Activated T-helper 9 cell treated with anti-CD3 and anti-CD28 coated beads, Interleukin-2, amount 50 U/mL, for 16 hours (primary cell): ENCODE data around the gene SSNA1.

ENCODE experiments used
- DNase-seq: peaks from one replicate; pipeline ENCODE4 v3.0.0-alpha.2; 2020; ENCODE audit warnings: low read depth

Gene SSNA1

DNA sequence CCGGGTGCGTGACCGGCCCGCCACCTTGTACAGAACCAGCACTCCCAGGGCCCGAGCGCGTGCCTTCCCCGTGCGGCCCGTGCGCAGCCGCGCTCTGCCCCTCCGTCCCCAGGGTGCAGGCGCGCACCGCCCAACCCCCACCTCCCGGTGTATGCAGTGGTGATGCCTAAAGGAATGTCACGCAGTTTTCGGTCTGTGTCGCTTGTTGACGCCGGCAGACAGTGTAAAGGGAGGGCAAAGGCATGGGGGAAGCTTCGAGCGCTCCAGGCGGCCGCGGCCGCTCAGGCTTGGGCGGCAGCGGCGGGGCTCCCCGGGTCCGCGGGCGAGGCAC is 19.9 kb upstream of the SSNA1 start:
- DNase-seq = no peak

DNA sequence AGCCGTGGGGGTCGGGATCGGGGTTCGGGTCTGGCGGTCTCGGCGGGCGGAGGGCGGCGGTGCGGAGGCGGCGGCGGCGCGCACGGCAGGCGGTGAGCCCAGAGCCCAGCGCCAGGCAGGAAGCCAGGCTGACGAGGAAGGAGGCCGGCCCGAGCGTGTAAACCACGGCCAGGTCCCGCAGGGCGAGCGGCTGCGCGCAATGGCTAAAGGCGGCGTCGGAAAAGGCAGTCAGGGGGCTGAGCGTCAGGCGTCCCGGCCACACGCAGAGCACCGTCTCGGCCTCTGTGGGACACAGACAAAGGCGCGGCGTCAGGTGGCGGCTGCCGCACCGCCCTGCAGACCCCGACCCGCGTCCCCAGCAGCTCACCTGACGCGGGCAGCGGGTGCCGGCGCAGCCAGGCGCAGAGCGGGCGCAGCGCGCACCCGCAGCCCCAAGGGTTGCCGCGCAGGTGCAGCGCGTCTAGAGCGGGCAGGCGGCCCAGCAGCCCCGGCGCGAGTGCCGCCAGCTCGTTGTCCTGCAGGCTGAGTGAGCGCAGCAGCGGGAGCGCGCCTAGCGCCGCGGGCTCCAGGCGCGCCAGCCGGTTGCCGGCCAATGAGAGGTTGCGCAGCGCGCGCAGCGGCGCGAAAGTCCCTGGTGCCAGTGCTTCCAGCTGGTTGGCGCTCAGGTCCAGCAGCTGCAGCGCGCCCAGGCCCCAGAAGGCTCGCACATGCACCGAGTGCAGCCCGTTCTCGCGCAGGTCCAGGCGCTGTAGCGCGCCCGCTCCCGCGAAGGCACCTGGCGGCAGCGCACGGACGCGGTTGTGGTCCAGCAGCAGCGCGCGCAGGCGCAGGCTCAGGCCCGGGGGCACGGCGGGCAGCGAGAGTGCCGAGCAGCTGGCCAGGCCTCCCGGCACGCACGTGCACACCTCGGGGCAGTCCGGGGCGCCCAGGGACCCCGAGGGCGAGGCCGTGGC is 19.3 kb upstream of the SSNA1 start:
- DNase-seq = no peak

DNA sequence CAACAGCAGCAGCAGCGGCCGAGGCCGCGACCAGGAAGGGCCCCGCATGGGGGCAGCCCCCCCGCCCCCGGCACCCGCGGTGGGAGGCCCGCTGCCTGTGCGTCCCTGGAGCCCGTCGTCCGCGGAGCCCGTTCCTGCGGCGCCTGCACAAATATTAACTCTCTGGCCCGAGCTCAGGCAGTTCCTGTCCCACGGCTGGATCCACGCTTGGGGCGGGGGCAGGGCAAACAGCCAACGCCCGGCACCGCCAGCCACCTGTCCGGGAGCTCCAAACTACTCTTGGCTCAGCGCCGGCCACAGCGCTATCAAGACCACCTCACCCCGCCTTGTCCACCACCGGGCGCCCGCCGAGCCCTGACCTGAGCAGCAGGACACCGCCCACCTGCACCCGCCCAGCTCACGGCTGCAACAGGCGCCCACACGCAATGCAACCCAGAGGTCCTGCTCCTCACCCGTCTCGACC is 18.5 kb upstream of the SSNA1 start, which contains the start of gene LRRC26:
TSS of gene LRRC26 (minus strand) at position 156 of the 463 bp plus-strand sequence. CDS start at position 48, 108 bp downstream.
- no peak for DNase-seq

DNA sequence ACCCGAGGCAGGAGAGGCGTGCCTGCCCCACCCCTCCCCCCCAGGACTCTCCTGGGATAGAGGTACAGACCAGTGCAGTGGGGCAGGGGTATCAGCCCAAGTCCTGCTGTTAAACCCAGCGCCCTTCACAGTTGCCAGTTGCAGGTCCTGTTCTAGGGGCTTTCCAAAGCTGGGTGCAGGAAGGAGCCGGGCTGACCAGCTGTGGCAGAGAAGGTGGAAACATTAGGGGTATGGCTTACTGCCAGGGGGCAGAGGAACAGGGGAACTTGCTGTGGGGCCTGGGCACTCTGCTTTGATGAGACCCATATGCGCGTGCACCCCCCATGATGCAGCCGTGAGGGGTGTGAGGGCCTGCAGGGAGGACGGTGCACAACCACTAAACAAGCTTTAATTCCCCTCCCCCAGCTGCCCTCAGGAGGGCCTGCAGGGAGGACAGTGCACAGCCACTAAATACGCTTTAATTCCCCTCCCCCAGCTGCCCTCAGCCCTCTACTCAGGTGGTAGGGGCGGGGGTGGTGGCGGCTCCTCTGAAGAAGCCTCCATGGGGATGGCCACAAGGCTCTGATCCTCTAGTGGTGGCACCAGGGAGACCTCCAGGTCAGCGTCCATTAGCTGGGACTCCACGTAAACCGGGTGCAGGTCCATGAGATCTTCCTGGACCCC is 17.9 kb upstream of the SSNA1 start:
- DNase-seq = no peak

DNA sequence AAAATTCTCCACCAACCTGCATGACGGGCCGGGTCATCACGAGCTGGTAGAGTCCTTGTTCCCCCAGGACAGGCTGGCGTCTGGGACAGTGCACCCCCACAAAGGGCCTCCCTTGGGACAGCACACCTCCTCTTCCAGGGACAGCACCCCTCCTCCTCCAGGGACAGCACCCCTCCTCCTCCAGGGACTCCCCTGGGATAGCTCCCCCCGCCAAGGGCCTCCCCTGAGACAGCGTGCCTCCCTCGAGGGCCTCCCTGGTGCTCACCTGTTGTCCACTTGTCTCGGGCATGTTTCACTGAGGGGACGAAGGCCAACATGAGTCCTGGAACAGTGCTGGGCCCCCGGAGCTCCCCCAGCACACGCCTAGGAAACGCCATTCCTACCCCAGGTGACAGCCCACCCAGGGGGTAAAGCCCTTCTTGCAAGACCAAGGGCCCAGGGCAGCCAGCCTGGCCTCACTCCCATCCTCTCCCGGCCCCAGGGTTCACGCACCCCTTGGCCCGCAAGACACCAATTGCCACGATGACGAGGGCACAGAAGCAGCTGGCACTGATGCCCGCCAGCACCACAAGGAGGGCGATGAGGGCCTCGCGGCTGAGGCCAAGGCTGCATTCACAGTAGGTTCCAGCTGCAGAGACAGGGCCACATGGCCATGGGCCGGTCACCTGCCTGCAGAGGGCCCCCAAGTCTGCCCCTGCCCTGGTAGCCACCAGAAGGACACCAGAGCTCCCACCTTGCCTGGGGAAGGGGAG is 17.2 kb upstream of the SSNA1 start:
- no peak for DNase-seq

DNA sequence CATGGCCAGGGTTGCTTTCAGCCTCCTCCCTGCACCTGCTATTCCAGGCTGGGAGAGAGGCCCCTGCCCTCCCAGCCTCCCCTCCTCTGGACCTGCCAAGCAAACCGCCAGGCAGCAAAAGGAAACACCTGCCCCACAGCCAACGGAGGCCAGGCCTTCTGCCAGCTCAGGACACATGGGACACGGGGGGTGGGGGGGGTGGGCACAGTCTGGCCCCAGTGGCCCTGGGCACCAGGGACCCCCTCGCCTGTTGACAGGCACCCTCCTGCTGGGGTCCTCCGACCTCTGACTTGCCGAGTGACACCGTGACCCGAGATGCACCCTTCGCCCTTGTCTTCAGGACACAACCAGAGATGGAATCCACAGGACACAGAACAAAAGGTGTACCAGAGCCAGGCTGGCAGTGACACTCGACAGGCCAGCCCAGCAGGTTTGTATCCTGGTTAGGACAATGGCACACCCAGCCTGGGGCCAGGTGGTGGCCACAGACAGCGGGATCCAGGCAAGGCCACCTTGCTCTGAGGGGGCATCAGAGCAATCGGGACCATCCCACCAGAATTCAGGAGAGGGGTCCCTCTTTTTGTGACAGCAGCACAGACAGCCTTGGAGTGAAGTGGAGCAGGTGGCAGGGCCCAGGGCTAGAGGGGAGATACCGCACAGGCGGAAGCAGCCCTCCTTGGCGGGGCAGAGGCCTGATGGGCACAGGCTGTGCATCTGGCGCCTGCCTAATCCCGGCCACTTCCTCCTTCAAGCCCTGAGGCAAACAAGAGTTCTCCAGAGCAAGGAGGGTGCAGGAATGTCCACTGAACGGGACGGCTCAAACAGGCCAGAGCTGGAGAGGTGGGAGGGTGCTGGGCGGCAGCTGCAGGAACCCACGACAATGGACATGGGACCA is 15.3 kb upstream of the SSNA1 start:
- no peak for DNase-seq

DNA sequence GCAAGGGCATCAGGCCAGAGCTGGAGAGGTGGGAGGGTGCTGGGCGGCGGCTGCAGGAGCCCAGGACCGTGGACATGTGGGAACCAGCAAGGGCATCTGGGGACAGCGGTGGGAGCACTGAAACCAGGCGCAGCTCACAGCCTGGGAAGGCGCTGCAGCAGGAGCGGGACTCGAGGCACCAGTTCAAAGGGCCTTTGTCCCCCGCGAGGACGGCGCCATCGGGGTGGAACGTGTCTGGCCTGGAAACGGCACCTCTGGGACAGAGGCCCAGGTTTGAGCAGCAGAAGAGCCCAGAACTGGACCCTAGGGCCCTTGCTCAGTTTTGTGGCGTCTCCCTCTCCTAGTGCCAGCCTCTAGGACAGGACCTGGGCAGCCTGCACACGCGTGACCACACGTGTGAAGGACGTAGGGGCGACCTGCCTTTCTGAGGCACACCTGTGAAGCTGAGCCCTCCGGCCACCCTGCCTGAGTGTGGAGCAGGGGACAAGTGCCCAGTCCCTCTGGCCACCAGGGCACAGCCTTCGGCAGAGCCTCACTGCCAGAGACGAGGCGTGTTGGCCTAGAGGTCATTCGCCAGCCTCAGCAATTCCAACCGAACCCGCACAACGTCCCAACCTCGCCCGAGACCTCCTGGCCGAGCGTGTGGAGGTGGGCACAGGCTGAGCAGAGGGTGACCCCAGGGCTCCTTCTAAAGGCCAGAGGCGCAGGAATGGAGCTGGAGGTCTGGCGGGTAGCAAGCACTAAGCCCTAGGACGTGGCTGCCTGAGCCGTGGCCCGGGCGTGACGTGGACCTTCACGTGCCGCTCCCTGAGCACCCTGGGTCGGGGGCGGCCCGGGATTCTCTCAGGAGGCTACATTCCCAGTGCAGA is 14.4 kb upstream of the SSNA1 start:
- DNase-seq = no peak

DNA sequence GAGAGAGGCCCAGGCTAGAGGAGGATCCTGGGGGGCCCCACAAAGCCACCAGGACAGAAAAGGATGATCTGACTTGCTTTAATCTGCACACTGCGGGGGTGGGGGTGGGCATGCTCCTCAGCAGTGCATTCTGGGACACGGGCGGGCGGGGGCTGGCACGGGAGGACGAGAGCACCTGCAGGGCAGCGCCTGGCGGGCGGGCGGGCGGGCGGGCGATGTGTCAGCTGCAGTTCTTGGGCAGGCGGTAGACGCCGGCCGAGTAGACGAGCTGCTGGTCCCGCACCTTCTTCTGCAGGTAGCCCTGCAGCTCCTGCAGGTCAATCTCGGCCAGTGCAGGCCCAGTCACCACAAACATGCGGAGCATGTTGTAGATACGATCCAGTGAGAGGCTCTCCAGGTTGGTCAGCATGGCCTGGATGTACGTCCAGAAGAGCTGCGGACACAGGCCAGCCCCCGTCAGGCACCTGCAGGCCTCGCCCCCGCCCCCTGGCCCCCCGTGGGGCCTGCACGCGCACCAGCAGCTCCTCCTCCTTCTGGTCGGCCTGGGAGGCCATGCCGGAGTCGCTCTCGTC is 13.7 kb upstream of the SSNA1 start:
- DNase-seq = no peak

DNA sequence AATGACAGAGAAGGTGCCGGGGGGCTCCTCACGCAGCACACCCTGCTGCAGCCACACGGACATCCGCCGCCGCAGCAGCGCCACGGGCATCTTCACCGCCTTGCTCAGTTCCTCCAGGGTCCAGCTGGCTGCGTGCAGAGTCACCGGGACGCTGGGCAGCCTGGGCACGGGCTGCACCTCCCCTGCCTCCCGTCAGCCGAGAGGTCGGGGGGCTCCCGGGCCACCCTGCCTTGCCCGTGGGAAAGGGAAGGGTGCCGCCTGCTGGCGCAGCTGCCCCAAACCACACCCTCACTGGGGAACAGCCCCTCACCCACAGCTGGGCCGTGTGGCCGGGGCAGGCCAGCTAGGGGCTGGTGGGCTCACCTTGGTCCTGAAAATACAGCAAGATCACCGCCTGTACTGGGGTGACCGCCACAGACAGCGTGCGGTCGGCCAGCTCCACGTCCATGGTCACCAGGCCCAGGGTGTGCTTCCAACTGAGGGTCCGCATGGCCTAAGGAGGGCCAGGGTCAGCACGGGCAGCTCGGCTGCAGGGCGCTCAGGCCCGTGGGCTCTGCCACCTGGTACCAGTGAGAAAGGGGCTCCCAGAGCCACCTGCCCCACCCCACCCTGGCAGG is 13.0 kb upstream of the SSNA1 start:
- no peak for DNase-seq

DNA sequence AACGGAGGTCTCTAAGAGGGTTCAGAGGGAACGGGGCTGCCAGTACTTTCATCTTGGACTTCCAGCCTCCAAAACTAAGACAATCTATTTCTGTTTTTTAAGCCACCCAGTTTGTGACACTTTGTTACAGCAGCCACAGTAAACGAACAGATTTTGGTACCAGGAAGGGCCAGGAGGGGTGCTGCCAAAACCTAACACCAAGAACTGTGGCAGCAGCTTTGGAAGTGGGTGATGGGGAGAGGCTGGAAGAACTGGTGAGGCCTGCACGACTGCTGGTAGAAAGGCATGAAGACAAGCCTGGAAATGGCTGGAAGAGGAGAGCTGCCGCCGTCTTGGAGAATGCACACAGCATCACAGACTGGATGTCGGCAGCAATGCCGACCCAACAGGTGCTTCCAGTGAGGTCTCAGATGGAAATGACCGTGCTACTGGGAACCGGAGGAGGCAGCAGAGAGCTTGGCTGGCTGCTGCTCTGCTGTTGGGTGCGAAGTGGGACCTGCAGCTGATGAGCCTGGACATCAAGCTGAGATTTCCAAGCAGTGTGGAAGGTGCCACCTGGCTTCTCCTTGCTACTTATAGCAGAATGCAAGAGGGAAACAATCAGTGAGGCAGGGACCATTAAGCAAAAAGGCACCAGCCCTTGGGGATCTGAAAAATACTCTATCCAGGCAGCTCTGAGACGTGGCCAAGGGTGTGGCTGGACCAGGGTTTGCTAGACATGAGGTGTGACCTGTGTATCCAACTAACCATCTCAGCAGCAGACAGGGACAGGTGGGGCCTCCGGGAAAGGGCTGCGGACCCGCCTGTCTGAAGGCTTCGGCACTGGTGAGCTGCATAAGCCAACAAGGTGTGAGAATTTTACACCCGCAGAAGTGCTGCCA is 11.9 kb upstream of the SSNA1 start:
- no peak for DNase-seq

DNA sequence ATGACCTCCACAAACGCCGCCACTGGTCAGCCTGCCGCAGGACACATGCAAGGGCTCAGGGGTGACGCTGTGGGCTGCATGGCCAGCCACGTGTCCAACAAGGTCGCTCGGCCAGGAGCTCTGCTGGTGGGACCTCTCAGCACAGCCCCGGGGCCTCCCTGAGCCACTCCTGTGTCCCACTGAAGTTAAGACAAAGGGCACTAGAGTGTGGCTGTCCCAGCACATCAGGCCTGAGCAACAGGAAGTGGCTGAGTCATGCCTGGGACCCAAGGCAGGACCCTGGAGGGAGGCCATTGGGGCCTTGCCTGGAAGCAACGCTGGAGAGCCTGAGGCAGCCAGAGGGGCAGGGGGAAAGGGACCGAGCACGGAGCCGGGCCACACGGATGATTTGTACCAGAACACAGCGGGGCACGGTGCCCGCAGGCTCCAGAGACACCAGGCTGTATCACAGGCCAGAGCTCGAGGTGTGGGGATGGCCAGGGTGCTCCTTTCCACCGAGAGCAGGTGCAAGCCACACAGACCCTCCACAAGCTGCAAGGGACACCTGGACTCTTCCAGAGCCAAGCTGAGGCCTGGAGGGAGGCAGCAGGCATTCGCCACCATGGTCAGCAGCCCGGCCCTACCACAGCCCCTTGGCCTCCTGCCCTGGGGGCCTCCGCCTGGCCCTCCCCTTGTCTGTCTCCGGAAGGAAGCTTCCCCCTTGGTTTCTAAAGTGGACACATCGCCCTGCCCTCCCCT is 10.1 kb upstream of the SSNA1 start:
- no peak for DNase-seq

DNA sequence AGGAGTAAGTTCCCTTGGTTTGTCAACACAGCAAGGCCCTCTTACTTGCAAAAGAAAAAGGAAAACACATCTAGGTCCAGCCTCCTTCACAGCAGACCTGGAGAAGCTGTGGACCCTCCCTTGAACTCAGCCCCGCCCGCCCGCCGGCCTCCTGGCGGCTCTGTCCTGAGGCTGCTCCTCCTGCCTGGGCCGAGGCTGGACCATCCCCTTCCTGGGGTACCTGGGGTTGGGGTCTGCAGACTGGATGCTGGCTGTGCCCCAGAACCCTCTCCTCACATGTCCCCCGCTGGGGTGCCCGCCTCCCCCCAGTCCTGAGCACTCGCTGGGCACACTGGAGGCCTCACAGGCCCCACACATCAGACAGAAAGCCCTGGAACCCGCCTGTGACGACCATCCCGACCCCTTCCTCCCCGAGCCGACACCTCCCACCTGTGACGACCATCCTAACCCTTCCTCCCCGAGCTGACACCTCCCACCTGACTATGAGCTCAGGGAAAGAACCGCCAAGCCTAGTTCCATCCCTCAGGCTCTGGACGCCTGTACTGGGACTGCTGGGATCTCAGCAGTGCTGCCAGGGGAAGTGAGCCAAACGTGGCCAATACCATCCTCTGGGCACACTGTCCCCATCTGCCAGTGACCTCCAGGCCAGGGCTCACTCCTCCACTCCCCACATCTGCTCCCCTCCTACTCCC is 9.4 kb upstream of the SSNA1 start:
- no peak for DNase-seq

DNA sequence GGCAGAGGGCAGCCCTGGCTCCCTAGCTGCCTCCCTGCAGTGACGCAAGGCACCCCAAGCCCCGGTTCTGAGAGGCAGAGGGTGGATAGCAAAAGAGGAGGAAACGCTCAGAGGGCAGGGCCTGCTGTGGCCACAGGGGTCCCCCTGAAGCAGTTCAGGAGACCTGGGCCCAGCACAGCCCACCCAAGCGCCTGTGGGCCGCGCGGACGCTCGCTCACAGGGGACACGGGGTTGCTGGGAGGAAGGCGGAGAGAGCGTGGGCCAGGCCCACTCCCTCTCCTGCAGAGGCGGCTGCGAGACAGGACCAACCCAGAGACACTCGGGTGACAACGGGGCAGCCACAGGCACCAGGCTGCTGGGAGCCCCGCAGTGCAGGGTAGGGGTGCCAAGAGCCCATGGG is 8.7 kb upstream of the SSNA1 start:
- no peak for DNase-seq

DNA sequence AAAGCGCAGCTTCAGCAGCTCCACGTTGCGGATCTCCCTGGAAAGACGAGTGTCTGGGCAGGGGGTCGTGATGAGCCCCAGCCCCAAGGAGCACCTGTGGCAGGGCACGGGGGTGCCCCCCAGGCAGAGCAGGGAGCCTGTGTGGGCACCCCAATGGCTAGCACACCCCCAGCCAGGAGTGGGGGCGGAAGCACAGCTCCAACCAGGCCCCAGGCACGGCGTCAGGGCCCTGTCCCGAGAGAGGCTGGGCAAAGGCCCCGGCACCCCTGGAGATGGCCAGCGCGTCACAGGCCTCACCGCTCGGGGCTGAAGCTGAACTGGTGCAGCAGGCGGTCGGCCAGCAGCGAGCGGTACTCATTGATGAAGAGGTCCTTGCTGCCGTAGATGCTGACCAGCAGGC is 8.0 kb upstream of the SSNA1 start:
- no peak for DNase-seq

DNA sequence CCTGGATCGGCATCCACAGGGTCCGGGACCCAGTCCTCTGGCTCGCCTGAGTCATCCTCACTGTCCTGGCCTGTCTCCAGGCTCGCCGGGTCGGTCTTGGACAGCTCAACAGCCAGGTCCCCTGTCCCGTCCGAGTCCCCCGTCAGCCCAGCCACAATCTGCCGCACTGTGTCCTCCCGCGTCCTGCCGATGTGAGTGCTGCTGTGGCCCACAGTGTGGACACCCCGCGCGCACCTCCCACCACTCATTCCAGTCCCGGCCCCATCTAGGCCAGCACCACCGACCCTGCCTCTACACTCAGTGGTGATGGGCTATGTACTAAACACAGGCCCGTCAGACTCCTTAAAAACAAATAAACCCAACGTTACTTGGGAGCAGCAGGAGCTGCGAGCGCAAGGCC is 6.8 kb upstream of the SSNA1 start:
- no peak for DNase-seq

DNA sequence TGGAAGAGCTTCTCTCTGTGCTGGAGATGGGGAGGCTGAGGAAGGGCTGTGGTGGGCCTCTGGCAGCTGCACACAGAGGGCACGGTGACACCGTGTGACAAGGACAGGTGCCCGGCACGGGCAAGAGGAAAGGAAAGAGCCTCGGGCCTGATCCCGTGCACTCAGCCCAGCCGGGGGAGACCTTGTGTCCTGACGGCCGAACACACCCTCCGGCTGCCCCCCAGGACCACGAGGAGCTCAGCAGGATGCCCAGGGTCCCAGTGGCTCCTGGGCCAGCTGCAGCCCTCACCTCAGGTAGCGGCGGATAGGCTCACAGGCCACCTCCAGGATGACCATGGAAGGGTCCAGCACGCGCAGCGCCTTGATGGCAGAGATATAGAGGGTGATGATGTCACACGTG is 5.6 kb upstream of the SSNA1 start:
- DNase-seq = no peak

DNA sequence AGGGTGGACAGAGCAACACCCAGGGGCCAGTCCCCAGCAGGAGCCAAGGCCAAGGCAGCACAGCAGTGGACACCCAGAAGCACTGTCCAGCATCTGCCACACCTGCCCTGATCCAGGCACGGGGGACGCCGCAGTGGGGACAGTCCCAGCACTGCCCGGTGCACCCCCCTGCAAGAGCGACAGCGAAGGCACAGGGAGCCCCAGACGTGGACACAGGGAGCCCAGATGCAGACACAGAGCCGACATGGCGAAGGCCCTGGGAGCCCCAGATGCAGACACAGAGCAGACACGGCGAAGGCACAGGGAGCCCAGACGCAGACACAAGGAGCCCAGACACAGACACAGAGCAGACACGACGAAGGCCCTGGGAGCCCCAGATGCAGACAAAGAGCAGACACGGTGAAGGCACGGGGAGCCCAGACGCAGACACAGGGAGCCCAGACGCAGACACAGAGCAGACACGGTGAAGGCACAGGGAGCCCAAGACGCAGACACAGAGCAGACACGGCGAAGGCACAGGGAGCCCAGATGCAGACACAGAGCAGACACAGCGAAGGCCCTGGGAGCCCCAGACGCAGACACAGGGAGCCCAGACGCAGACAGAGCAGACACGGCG is 4.4 kb upstream of the SSNA1 start:
- no peak for DNase-seq
